H9 (cell line): Measurements from ENCODE around the gene SMARCA2. TPM values are rescaled to one million over a fixed set of nuclear protein-coding genes. Genes with fewer than 3 reads are reported as not detected.

Experiments
- DNase-seq: peaks from one replicate; pipeline ENCODE4 v3.0.0-alpha.2; 2017
- H2AFZ ChIP-seq: one replicate; pipeline ENCODE4 v1.6.1; 2013; ENCODE audit warnings: mild to moderate bottlenecking, low read length, control low read depth, moderate library complexity
- H2AK5ac ChIP-seq: 2 replicates; pipeline ENCODE4 v1.6.1; 2013; ENCODE audit warnings: low read length, control low read depth, mixed read lengths; ENCODE audit not compliant: insufficient read length
- H2BK120ac ChIP-seq: one replicate; pipeline ENCODE4 v1.6.1; 2013; ENCODE audit warnings: low read depth, mild to moderate bottlenecking, low read length, control low read depth, inconsistent platforms; ENCODE audit not compliant: poor library complexity, severe bottlenecking
- H2BK12ac ChIP-seq: 2 replicates; pipeline ENCODE4 v1.6.1; 2013; ENCODE audit warnings: low read length, control low read depth, mixed read lengths, low read depth; ENCODE audit not compliant: insufficient read length
- H2BK15ac ChIP-seq: 2 replicates; pipeline ENCODE4 v1.6.1; 2013; ENCODE audit warnings: low read depth, low read length, control low read depth
- H2BK20ac ChIP-seq: one replicate; pipeline ENCODE4 v1.6.1; 2013; ENCODE audit warnings: low read depth, mild to moderate bottlenecking, low read length, control low read depth, inconsistent platforms; ENCODE audit not compliant: poor library complexity, severe bottlenecking
- H2BK5ac ChIP-seq: 2 replicates; pipeline ENCODE4 v1.6.1; 2013; ENCODE audit warnings: low read length, control low read depth, mixed read lengths; ENCODE audit not compliant: insufficient read length
- H3K14ac ChIP-seq: 2 replicates; pipeline ENCODE4 v1.6.1; 2013; ENCODE audit warnings: low read length, control low read depth; ENCODE audit not compliant: insufficient read depth
- H3K18ac ChIP-seq: 2 replicates; pipeline ENCODE4 v1.6.1; 2013; ENCODE audit warnings: low read depth, mild to moderate bottlenecking, mixed read lengths, low read length, control low read depth; ENCODE audit not compliant: insufficient read length
- H3K23ac ChIP-seq: 2 replicates; pipeline ENCODE4 v1.6.1; 2013; ENCODE audit warnings: low read length, control low read depth, mixed read lengths, low read depth; ENCODE audit not compliant: insufficient read length
- H3K23me2 ChIP-seq: 2 replicates; pipeline ENCODE4 v1.6.1; 2013; ENCODE audit warnings: low read depth, mild to moderate bottlenecking, mixed read lengths, low read length, control low read depth; ENCODE audit not compliant: insufficient read length, poor library complexity, severe bottlenecking
- H3K27ac ChIP-seq: 2 replicates; pipeline ENCODE4 v1.5.1; 2013; ENCODE audit warnings: low read length, control low read depth, mixed read lengths, low read depth; ENCODE audit not compliant: insufficient read length
- H3K27me3 ChIP-seq: 2 replicates; pipeline ENCODE4 v1.6.1; 2013; ENCODE audit warnings: low read length, control low read depth, inconsistent platforms; ENCODE audit not compliant: insufficient read depth
- H3K4ac ChIP-seq: 2 replicates; pipeline ENCODE4 v1.6.1; 2013; ENCODE audit warnings: low read depth, mild to moderate bottlenecking, control low read depth, inconsistent platforms, low read length, moderate library complexity
- H3K4me1 ChIP-seq: 2 replicates; pipeline ENCODE4 v1.6.1; 2013; ENCODE audit warnings: low read length, control low read depth, inconsistent platforms; ENCODE audit not compliant: insufficient read depth
- H3K4me2 ChIP-seq: 2 replicates; pipeline ENCODE4 v1.6.1; 2013; ENCODE audit warnings: low read length, control low read depth, mixed read lengths; ENCODE audit not compliant: insufficient read length, insufficient read depth
- H3K56ac ChIP-seq: 2 replicates; pipeline ENCODE4 v1.6.1; 2013; ENCODE audit warnings: low read depth, mild to moderate bottlenecking, mixed read lengths, low read length, control low read depth; ENCODE audit not compliant: insufficient read length
- H3K79me1 ChIP-seq: 2 replicates; pipeline ENCODE4 v1.6.1; 2013; ENCODE audit warnings: low read depth, mild to moderate bottlenecking, moderate library complexity, low read length, control low read depth, inconsistent platforms; ENCODE audit not compliant: insufficient read depth, poor library complexity, severe bottlenecking
- H3K79me2 ChIP-seq: 2 replicates; pipeline ENCODE4 v1.6.1; 2013; ENCODE audit warnings: low read length, control low read depth, inconsistent platforms; ENCODE audit not compliant: insufficient read depth
- H3K9ac ChIP-seq: 2 replicates; pipeline ENCODE4 v1.6.1; 2013; ENCODE audit warnings: low read length, control low read depth, mixed read lengths; ENCODE audit not compliant: insufficient read length; ENCODE audit errors: extremely low read depth
- H3K9me3 ChIP-seq: one replicate; pipeline ENCODE4 v1.6.1; 2013; ENCODE audit warnings: low read depth, low read length, inconsistent platforms; ENCODE audit not compliant: control insufficient read depth
- H3T11ph ChIP-seq: one replicate; pipeline ENCODE4 v1.6.1; 2013; ENCODE audit warnings: mild to moderate bottlenecking, low read length, control low read depth, inconsistent platforms
- H4K20me1 ChIP-seq: one replicate; pipeline ENCODE4 v1.6.1; 2013; ENCODE audit not compliant: control insufficient read depth, insufficient read length, insufficient read depth
- H4K5ac ChIP-seq: 2 replicates; pipeline ENCODE4 v1.6.1; 2013; ENCODE audit warnings: low read depth, mild to moderate bottlenecking, mixed read lengths, low read length, control low read depth; ENCODE audit not compliant: insufficient read length
- H4K8ac ChIP-seq: replicated peaks from 2 replicates; pipeline ENCODE4 v1.6.1; 2013; ENCODE audit warnings: low read length, control low read depth, mixed read lengths, low read depth; ENCODE audit not compliant: insufficient read length
- H4K91ac ChIP-seq: 2 replicates; pipeline ENCODE4 v1.6.1; 2013; ENCODE audit warnings: low read depth, mild to moderate bottlenecking, moderate library complexity, mixed read lengths, low read length, control low read depth; ENCODE audit not compliant: insufficient read length
- H3K27ac Mint-ChIP-seq, 3 experiments: 2 replicates in 2 of 3; 3 replicates in 1 of 3; pipeline ENCODE4 v1.8.0; 2020 to 2021; ENCODE audit warnings: mixed read lengths in 3 of 3, mild to moderate bottlenecking in 1 of 3, moderate library complexity in 1 of 3
- H3K27me3 Mint-ChIP-seq: 2 replicates; pipeline ENCODE4 v1.8.0; 2021; ENCODE audit warnings: low read depth, mild to moderate bottlenecking, moderate library complexity, mixed read lengths
- H3K36me3 Mint-ChIP-seq, 3 experiments: 2 replicates in 2 of 3; 3 replicates in 1 of 3; pipeline ENCODE4 v1.8.0; 2020 to 2021; ENCODE audit warnings: low read depth in 3 of 3, mixed read lengths in 3 of 3; ENCODE audit not compliant: insufficient read depth in 1 of 3
- H3K4me1 Mint-ChIP-seq, 2 experiments: 2 replicates each; pipeline ENCODE4 v1.8.0; 2020; ENCODE audit warnings: mixed read lengths in 2 of 2
- H3K4me3 Mint-ChIP-seq, 2 experiments: 2 replicates in 1 of 2; 3 replicates in 1 of 2; pipeline ENCODE4 v1.8.0; 2020 to 2021; ENCODE audit warnings: mild to moderate bottlenecking in 2 of 2, mixed read lengths in 2 of 2, moderate library complexity in 1 of 2
- H3K9me3 Mint-ChIP-seq, 2 experiments: 2 replicates in 1 of 2; 3 replicates in 1 of 2; pipeline ENCODE4 v1.8.0; 2020; ENCODE audit warnings: mild to moderate bottlenecking in 2 of 2, mixed read lengths in 2 of 2, moderate library complexity in 1 of 2
- CTCF ChIP-seq: fragments of 200-600 bp; sonication (generic); conservative IDR thresholded peaks from 3 replicates; pipeline ENCODE4 v1.8.0; 2021; ENCODE audit warnings: antibody characterized with exemption, mild to moderate bottlenecking
- WGBS: extraction: QIAGEN DNeasy Blood & Tissue Kit; methylation state at CpG from one replicate; pipeline ENCODE4 v1.1.7; 2013; ENCODE audit warnings: missing lambda C conversion rate, low lambda C conversion rate, mixed read lengths; ENCODE audit not compliant: insufficient read length; ENCODE audit errors: extremely low coverage; 5-methylcytosine and 5-hydroxymethylcytosine counted together
- total RNA-seq: library from RNA; stranded (reverse); gene quantifications from 2 replicates; pipeline ENCODE4 v1.2.1, GENCODE V29; 2021

SMARCA2 gene
- total RNA-seq, 1 experiment from 2014 or later: 15.3 TPM

- Histone ChIP-seq H3K23ac (no peak overlapping the region), H2BK20ac (no peak overlapping the region), H2AFZ (no peak overlapping the region), H3K18ac (no peak overlapping the region), H3K23me2 (no peaks in the 10 kb centered on the region), H4K8ac (no peak overlapping the region), H4K20me1 (no peaks in the 10 kb centered on the region), H3K79me1 (no peaks in the 10 kb centered on the region), H2BK5ac (no peak overlapping the region), H3K56ac (no peak overlapping the region), H2BK15ac (no peak overlapping the region), H3K9ac (no peak overlapping the region), H2BK120ac (no peak overlapping the region), H3K9me3 (no peaks in the 10 kb centered on the region), H3K4ac (no peak overlapping the region), H4K5ac (no peak overlapping the region), H3K79me2 (no peaks in the 10 kb centered on the region), H4K91ac (no peak overlapping the region), H3T11ph (no peak overlapping the region), H3K4me2 (no peak overlapping the region), H3K4me1 (peaks cover 4% of the 10 kb centered on the region; the same call in 1 of the 2 replicates), H2AK5ac (no peak overlapping the region), H3K27ac (no peak overlapping the region), H3K27me3 (no peaks in the 10 kb centered on the region), H2BK12ac (no peak overlapping the region), H3K14ac (0 out of 2 replicates have a peak overlapping the region, but pooled peaks have one; percentile 49)
- no peak for TF ChIP-seq CTCF
- Mint-ChIP-seq H3K9me3 (no peaks in the 10 kb centered on the region; a peak in 1 of 5 replicates), H3K4me3 (no peak overlapping the region), H3K4me1 (peaks cover 43 to 45% of the 10 kb centered on the region in 2 experiments), H3K27ac (no peak overlapping the region), H3K36me3 (no peaks in the 10 kb centered on the region), H3K27me3 (no peaks in the 10 kb centered on the region; the same call in 1 of the 2 replicates)
- DNase-seq: no peak
- no CpG with 5 or more reads among the region's 2 CpGs for WGBS
Measured at GRCh38 chr9:1998111-1998510, 17.0 kb upstream of the SMARCA2 start.
